SK-N-SH treated with all-trans-retinoic acid at 6 μM for 48 hours (cell line): Measurements from ENCODE around the gene HADHA.

ENCODE experiments used
- ATAC-seq: fragments of 200-7000 bp; cut with Tn5 transposase; 3 replicates; pipeline ENCODE4 v1.9.1; 2020; ENCODE audit warnings: mild to moderate bottlenecking, moderate library complexity
- ARNTL ChIP-seq: fragments of 450-650 bp; formaldehyde crosslinking; IDR thresholded peaks from 2 replicates; pipeline ENCODE4 v1.5.0; 2020; ENCODE audit warnings: low read depth, mild to moderate bottlenecking, moderate library complexity, borderline replicate concordance
- CSDC2 ChIP-seq: fragments of 250-450 bp; sonication (Bioruptor Pico); IDR thresholded peaks from 2 replicates; pipeline ENCODE4 v1.5.0; 2020; ENCODE audit warnings: mild to moderate bottlenecking, moderate library complexity
- GLIS3 ChIP-seq: fragments of 250-450 bp; sonication (Bioruptor Pico); IDR thresholded peaks from 2 replicates; pipeline ENCODE4 v1.5.0; 2020; ENCODE audit warnings: mild to moderate bottlenecking, moderate library complexity
- ISL1 ChIP-seq: fragments of 250-450 bp; sonication (Bioruptor Pico); IDR thresholded peaks from 2 replicates; pipeline ENCODE4 v2.1.2; 2022; ENCODE audit warnings: mild to moderate bottlenecking, moderate library complexity
- OSR1 ChIP-seq: fragments of 250-450 bp; sonication (Bioruptor Pico); IDR thresholded peaks from 2 replicates; pipeline ENCODE4 v1.8.0; 2022; ENCODE audit warnings: moderate library complexity, mild to moderate bottlenecking, inconsistent platforms
- PATZ1 ChIP-seq: fragments of 250-450 bp; sonication (Bioruptor Pico); IDR thresholded peaks from 2 replicates; pipeline ENCODE4 v1.8.0; 2020; ENCODE audit warnings: mild to moderate bottlenecking, moderate library complexity, borderline replicate concordance
- PPARA ChIP-seq: fragments of 250-450 bp; sonication (Bioruptor Pico); IDR thresholded peaks from 2 replicates; pipeline ENCODE4 v1.5.0; 2020; ENCODE audit warnings: mild to moderate bottlenecking, borderline replicate concordance
- SNAI2 ChIP-seq: fragments of 250-450 bp; sonication (Bioruptor Pico); IDR thresholded peaks from 2 replicates; pipeline ENCODE4 v1.5.0; 2020; ENCODE audit warnings: mild to moderate bottlenecking, moderate library complexity
- TOX ChIP-seq: fragments of 250-450 bp; sonication (Bioruptor Pico); IDR thresholded peaks from 2 replicates; pipeline ENCODE4 v1.8.0; 2021; ENCODE audit warnings: mild to moderate bottlenecking, moderate library complexity, borderline replicate concordance
- ZC3H10 ChIP-seq: fragments of 250-450 bp; sonication (Bioruptor Pico); IDR thresholded peaks from 2 replicates; pipeline ENCODE4 v1.5.1; 2021; ENCODE audit warnings: mild to moderate bottlenecking, moderate library complexity
- ZFP3 ChIP-seq: fragments of 250-450 bp; sonication (Bioruptor Pico); IDR thresholded peaks from 2 replicates; pipeline ENCODE4 v1.5.0; 2020; ENCODE audit warnings: mild to moderate bottlenecking, moderate library complexity
- ZFP30 ChIP-seq: fragments of 450-650 bp; formaldehyde crosslinking; IDR thresholded peaks from 2 replicates; pipeline ENCODE4 v1.5.0; 2022; ENCODE audit warnings: mild to moderate bottlenecking, moderate library complexity
- ZNF565 ChIP-seq: fragments of 450-650 bp; formaldehyde crosslinking; conservative IDR thresholded peaks from 2 replicates; pipeline ENCODE4 v1.5.0; 2020; ENCODE audit warnings: low read depth, mild to moderate bottlenecking, moderate library complexity
- ZNF70 ChIP-seq: fragments of 450-650 bp; formaldehyde crosslinking; IDR thresholded peaks from 2 replicates; pipeline ENCODE4 v1.5.0; 2020; ENCODE audit warnings: mild to moderate bottlenecking, moderate library complexity
- ZNF8 ChIP-seq: fragments of 450-650 bp; formaldehyde crosslinking; IDR thresholded peaks from 2 replicates; pipeline ENCODE4 v1.5.0; 2020; ENCODE audit warnings: mild to moderate bottlenecking, moderate library complexity
- TF ChIP-seq, protein P1 (sequence below): fragments of 250-450 bp; sonication (Bioruptor Pico); IDR thresholded peaks from 2 replicates; pipeline ENCODE4 v1.5.1; 2020; ENCODE audit warnings: low read depth, mild to moderate bottlenecking, moderate library complexity
- TF ChIP-seq, protein P2 (sequence below): fragments of 250-450 bp; sonication (Bioruptor Pico); IDR thresholded peaks from 2 replicates; pipeline ENCODE4 v1.5.0; 2020; ENCODE audit warnings: mild to moderate bottlenecking, moderate library complexity
- TF ChIP-seq, protein P3 (sequence below): fragments of 250-450 bp; sonication (Bioruptor Pico); IDR thresholded peaks from 2 replicates; pipeline ENCODE4 v1.8.0; 2021; ENCODE audit warnings: low read depth, mild to moderate bottlenecking, moderate library complexity, borderline replicate concordance

HADHA gene

GRCh38 chr2:26244309-26245230, at the start of gene HADHA, which contains the start of gene HADHB:
Gene HADHA (minus strand): TSS chr2:26244632. CDS start chr2:26244596, 36 bp downstream.
Gene HADHB (plus strand): TSS chr2:26244939. CDS start chr2:26254255, 9,316 bp downstream.
- TF ChIP-seq, protein P1, sequence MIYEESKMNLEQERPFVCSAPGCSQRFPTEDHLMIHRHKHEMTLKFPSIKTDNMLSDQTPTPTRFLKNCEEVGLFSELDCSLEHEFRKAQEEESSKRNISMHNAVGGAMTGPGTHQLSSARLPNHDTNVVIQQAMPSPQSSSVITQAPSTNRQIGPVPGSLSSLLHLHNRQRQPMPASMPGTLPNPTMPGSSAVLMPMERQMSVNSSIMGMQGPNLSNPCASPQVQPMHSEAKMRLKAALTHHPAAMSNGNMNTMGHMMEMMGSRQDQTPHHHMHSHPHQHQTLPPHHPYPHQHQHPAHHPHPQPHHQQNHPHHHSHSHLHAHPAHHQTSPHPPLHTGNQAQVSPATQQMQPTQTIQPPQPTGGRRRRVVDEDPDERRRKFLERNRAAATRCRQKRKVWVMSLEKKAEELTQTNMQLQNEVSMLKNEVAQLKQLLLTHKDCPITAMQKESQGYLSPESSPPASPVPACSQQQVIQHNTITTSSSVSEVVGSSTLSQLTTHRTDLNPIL: no peak
- TF ChIP-seq ZFP30 (CRISPR knock-in tag) (no peak), PATZ1 (CRISPR knock-in tag) (peak; percentile 60; the same call in 1 of the 2 replicates), ZNF565 (no peak), ZNF70 (CRISPR knock-in tag) (0 out of 2 replicates have a peak, but pooled peaks have one; percentile 58), GLIS3 (CRISPR knock-in tag) (peak; percentile 40; the same call in 1 of the 2 replicates)
- TF ChIP-seq, protein P2, sequence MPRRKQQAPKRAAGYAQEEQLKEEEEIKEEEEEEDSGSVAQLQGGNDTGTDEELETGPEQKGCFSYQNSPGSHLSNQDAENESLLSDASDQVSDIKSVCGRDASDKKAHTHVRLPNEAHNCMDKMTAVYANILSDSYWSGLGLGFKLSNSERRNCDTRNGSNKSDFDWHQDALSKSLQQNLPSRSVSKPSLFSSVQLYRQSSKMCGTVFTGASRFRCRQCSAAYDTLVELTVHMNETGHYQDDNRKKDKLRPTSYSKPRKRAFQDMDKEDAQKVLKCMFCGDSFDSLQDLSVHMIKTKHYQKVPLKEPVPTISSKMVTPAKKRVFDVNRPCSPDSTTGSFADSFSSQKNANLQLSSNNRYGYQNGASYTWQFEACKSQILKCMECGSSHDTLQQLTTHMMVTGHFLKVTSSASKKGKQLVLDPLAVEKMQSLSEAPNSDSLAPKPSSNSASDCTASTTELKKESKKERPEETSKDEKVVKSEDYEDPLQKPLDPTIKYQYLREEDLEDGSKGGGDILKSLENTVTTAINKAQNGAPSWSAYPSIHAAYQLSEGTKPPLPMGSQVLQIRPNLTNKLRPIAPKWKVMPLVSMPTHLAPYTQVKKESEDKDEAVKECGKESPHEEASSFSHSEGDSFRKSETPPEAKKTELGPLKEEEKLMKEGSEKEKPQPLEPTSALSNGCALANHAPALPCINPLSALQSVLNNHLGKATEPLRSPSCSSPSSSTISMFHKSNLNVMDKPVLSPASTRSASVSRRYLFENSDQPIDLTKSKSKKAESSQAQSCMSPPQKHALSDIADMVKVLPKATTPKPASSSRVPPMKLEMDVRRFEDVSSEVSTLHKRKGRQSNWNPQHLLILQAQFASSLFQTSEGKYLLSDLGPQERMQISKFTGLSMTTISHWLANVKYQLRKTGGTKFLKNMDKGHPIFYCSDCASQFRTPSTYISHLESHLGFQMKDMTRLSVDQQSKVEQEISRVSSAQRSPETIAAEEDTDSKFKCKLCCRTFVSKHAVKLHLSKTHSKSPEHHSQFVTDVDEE (CRISPR knock-in tag): peak; percentile 18; the same call in 1 of the 2 replicates
- TF ChIP-seq, protein P3, sequence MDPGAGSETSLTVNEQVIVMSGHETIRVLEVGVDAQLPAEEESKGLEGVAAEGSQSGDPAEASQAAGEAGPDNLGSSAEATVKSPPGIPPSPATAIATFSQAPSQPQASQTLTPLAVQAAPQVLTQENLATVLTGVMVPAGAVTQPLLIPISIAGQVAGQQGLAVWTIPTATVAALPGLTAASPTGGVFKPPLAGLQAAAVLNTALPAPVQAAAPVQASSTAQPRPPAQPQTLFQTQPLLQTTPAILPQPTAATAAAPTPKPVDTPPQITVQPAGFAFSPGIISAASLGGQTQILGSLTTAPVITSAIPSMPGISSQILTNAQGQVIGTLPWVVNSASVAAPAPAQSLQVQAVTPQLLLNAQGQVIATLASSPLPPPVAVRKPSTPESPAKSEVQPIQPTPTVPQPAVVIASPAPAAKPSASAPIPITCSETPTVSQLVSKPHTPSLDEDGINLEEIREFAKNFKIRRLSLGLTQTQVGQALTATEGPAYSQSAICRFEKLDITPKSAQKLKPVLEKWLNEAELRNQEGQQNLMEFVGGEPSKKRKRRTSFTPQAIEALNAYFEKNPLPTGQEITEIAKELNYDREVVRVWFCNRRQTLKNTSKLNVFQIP (CRISPR knock-in tag): 0 out of 2 replicates have a peak, but pooled peaks have one; percentile 47
- TF ChIP-seq, all 23 proteins: peak for 5
- peak; percentile 93 for ATAC-seq

DNA sequence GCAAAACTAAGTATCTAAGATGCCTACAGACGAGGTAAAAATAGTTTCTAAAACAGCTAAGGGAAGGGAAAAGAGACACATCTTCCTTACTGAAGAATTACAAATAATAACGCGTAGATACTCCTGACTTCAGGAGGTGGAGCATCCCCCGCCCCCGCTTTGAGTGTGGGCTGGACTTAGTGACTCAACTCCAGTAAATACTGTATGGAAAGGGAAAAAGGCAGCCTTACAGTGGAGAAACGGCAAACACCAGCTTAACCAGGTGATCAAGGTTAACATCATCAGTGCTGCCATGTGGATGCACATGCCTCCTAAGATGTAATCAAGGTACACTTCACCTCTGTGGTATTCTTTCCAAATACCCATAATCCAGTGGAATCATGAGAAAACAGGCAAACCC, 48.2 kb upstream of the HADHA start:
- ATAC-seq: no peak; the same call in 2 of the 3 replicates
- no peak for TF ChIP-seq TOX (CRISPR knock-in tag)
- no peak for TF ChIP-seq CSDC2 (CRISPR knock-in tag)
- no peak for TF ChIP-seq OSR1 (CRISPR knock-in tag)
- TF ChIP-seq ZNF565: no peak
- TF ChIP-seq ZNF8 (CRISPR knock-in tag): no peak
- TF ChIP-seq ARNTL: no peak
- TF ChIP-seq ZFP3 (CRISPR knock-in tag): no peak
- no peak for TF ChIP-seq SNAI2
- no peak for TF ChIP-seq GLIS3 (CRISPR knock-in tag)

DNA sequence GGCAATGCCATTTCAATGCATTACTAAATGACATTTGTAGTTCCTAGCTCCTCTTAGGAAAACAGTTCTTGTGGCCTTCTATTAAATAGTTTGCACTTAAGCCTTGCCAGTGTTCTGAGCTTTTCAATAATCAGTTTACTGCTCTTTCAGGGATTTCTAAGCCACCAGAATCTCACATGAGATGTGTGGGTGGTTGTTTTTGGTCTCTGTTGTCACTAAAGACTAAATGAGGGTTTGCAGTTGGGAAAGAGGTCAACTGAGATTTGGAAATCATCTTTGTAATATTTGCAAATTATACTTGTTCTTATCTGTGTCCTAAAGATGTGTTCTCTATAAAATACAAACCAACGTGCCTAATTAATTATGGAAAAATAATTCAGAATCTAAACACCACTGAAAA, 45.6 kb upstream of the HADHA start:
- TF ChIP-seq, protein P1: no peak
- no peak for TF ChIP-seq ZC3H10 (CRISPR knock-in tag)
- TF ChIP-seq, protein P3 (CRISPR knock-in tag): no peak
- no peak for TF ChIP-seq ZNF565
- no peak for TF ChIP-seq PPARA
- TF ChIP-seq SNAI2: no peak
- TF ChIP-seq ZNF70 (CRISPR knock-in tag): no peak
- TF ChIP-seq ISL1 (CRISPR knock-in tag): no peak
- ATAC-seq: no peak
